Cardiac fibroblast (primary cell): ENCODE measurements around the gene CIAO2A.
"Not testable (repeated sequence)": the region's sequence is repeated elsewhere in the genome, so short reads cannot be mapped to it uniquely, and the experiment has no call there.

ENCODE experiments used
- DNase-seq, 2 donors: peaks; one replicate each; pipeline versions ENCODE4 v3.0.0 to v3.0.0-alpha.2; 2010; ENCODE audit warnings: low read depth in 2 of 2
- H3K4me3 ChIP-seq, 2 donors: replicated peaks in 1 of 2; 1 replicate in 1 of 2; 2 replicates in 1 of 2; pipeline ENCODE4 v1.5.1; 2011; ENCODE audit warnings: low read depth in 2 of 2, low read length in 2 of 2, mild to moderate bottlenecking in 2 of 2, moderate library complexity in 1 of 2
- CTCF ChIP-seq: IDR thresholded peaks from one replicate; pipeline ENCODE4 v1.5.1; 2011; ENCODE audit warnings: low read depth, mild to moderate bottlenecking, low read length, inconsistent platforms

CIAO2A gene

GRCh38 chr15:64070965-64071851 is 22.4 kb downstream of the CIAO2A start:
- H3K4me3 ChIP-seq: no peak overlapping the region
- no peak for TF ChIP-seq CTCF
- peak; percentile 88 to 89 for DNase-seq

- no peak for TF ChIP-seq CTCF
- DNase-seq: peak in 1 of 2 donors; percentile 33
These were observed 23.5 kb downstream of the CIAO2A start for GRCh38 chr15:64070106-64070505.

GRCh38 chr15:64068133-64068532 is 25.5 kb downstream of the CIAO2A start:
- no peak for DNase-seq
- TF ChIP-seq CTCF: no peak
- H3K4me3 ChIP-seq: no peak overlapping the region

More at GRCh38 chr15:64070106-64070505, 23.5 kb downstream of the CIAO2A start:
- no peak overlapping the region for H3K4me3 ChIP-seq

GRCh38 chr15:64067564-64068030 is 26.0 kb downstream of the CIAO2A start:
- H3K4me3 ChIP-seq: no peak overlapping the region
- peak; percentile 77 for TF ChIP-seq CTCF
- peak; percentile 67 to 69 for DNase-seq

GRCh38 chr15:64066451-64066850 is 27.2 kb downstream of the CIAO2A start:
- H3K4me3 ChIP-seq: no peak overlapping the region
- TF ChIP-seq CTCF: no peak
- DNase-seq: peak in 1 of 2 donors; percentile 41

GRCh38 chr15:64060716-64061115 is 32.9 kb downstream of the CIAO2A start:
- H3K4me3 ChIP-seq: no peak overlapping the region
- no peak for DNase-seq

GRCh38 chr15:64059104-64059503 is 34.5 kb downstream of the CIAO2A start:
- not testable (repeated sequence) for H3K4me3 ChIP-seq, DNase-seq

More at GRCh38 chr15:64060716-64061115, 32.9 kb downstream of the CIAO2A start:
- no peak for TF ChIP-seq CTCF
